IPS DF 6.9 (cell line): ENCODE measurements around the gene CCM2.

ENCODE experiments used
- DNase-seq: peaks from one replicate; pipeline ENCODE4 v3.0.0-alpha.2; 2013; ENCODE audit warnings: low read depth, low spot score
- H3K27ac ChIP-seq: one replicate; pipeline ENCODE4 v1.5.1; 2013; ENCODE audit warnings: low read length, control low read depth
- H3K27me3 ChIP-seq: 2 replicates; pipeline ENCODE4 v1.6.1; 2013; ENCODE audit warnings: mild to moderate bottlenecking, low read length; ENCODE audit not compliant: control insufficient read depth, insufficient read depth
- H3K36me3 ChIP-seq: 2 replicates; pipeline ENCODE4 v1.6.1; 2013; ENCODE audit warnings: low read length; ENCODE audit not compliant: control insufficient read depth, insufficient read depth
- H3K4me1 ChIP-seq: 2 replicates; pipeline ENCODE4 v1.6.1; 2013; ENCODE audit warnings: low read length; ENCODE audit not compliant: control insufficient read depth, insufficient read depth
- H3K4me3 ChIP-seq: 2 replicates; pipeline ENCODE4 v1.5.1; 2013; ENCODE audit warnings: mild to moderate bottlenecking, low read length
- H3K9me3 ChIP-seq: 2 replicates; pipeline ENCODE4 v1.6.1; 2013; ENCODE audit warnings: low read length, inconsistent platforms; ENCODE audit not compliant: control insufficient read depth, insufficient read depth
- WGBS: extraction: QIAGEN DNeasy Blood & Tissue Kit; methylation state at CpG from one replicate; pipeline ENCODE4 v1.1.7; 2013; ENCODE audit warnings: mixed read lengths, missing lambda C conversion rate; ENCODE audit not compliant: insufficient read length, insufficient coverage; 5-methylcytosine and 5-hydroxymethylcytosine counted together

CCM2 gene

GRCh38 chr7:45066409-45066808 is 66.4 kb downstream of the CCM2 start:
- Histone ChIP-seq H3K36me3 (0 out of 2 replicates have a peak, but pooled peaks cover 3% of the 10 kb centered on the region), H3K27me3 (no peaks in the 10 kb centered on the region), H3K4me1 (no peaks in the 10 kb centered on the region), H3K27ac (no peak overlapping the region), H3K9me3 (no peaks in the 10 kb centered on the region), H3K4me3 (no peak overlapping the region)
- WGBS = no CpG with 5 or more reads among the region's 7 CpGs
- no peak for DNase-seq

- no peaks in the 10 kb centered on the region for H3K27me3 ChIP-seq
These were observed 67.6 kb downstream of the CCM2 start for GRCh38 chr7:45067582-45067981.

GRCh38 chr7:45068236-45069023 is 68.4 kb downstream of the CCM2 start:
- Histone ChIP-seq H3K9me3 (no peaks in the 10 kb centered on the region), H3K4me1 (no peaks in the 10 kb centered on the region), H3K4me3 (no peak overlapping the region), H3K27me3 (no peaks in the 10 kb centered on the region), H3K27ac (no peak overlapping the region), H3K36me3 (0 out of 2 replicates have a peak, but pooled peaks cover 5% of the 10 kb centered on the region)
- no peak for DNase-seq
- WGBS = no CpG with 5 or more reads among the region's 15 CpGs

More at GRCh38 chr7:45067582-45067981, 67.6 kb downstream of the CCM2 start:
- Histone ChIP-seq H3K9me3 (no peaks in the 10 kb centered on the region), H3K4me1 (no peaks in the 10 kb centered on the region), H3K36me3 (0 out of 2 replicates have a peak, but pooled peaks cover 3% of the 10 kb centered on the region), H3K4me3 (no peak overlapping the region), H3K27ac (no peak overlapping the region)
- DNase-seq = no peak
- WGBS = no CpG with 5 or more reads among the region's 3 CpGs

GRCh38 chr7:45069444-45070253 is 69.6 kb downstream of the CCM2 start:
- Histone ChIP-seq H3K36me3 (peaks cover 10% of the 10 kb centered on the region; the same call in 1 of the 2 replicates), H3K4me3 (no peak overlapping the region), H3K4me1 (no peaks in the 10 kb centered on the region), H3K27me3 (no peaks in the 10 kb centered on the region), H3K27ac (no peak overlapping the region), H3K9me3 (no peaks in the 10 kb centered on the region)
- no CpG with 5 or more reads among the region's 15 CpGs for WGBS
- no peak for DNase-seq

- H3K4me1 ChIP-seq = no peaks in the 10 kb centered on the region
- DNase-seq = no peak
- H3K4me3 ChIP-seq = no peak overlapping the region
- H3K9me3 ChIP-seq = no peaks in the 10 kb centered on the region
- WGBS = no CpG with 5 or more reads among the region's 1 CpG
- H3K27ac ChIP-seq = no peak overlapping the region
- H3K27me3 ChIP-seq = no peaks in the 10 kb centered on the region
- peaks cover 12% of the 10 kb centered on the region; the same call in 1 of the 2 replicates for H3K36me3 ChIP-seq
These were observed 70.2 kb downstream of the CCM2 start for GRCh38 chr7:45070254-45070642.

GRCh38 chr7:45071528-45071927 is 71.5 kb downstream of the CCM2 start:
- no CpG with 5 or more reads among the region's 3 CpGs for WGBS
- DNase-seq = no peak
- no peak overlapping the region for H3K4me3 ChIP-seq
- no peaks in the 10 kb centered on the region for H3K27me3 ChIP-seq
- no peak overlapping the region for H3K27ac ChIP-seq
- no peaks in the 10 kb centered on the region for H3K4me1 ChIP-seq
- H3K36me3 ChIP-seq = peaks cover 20% of the 10 kb centered on the region
- no peaks in the 10 kb centered on the region for H3K9me3 ChIP-seq

- Histone ChIP-seq H3K36me3 (peaks cover 20% of the 10 kb centered on the region), H3K4me1 (no peaks in the 10 kb centered on the region), H3K4me3 (no peak overlapping the region), H3K9me3 (no peaks in the 10 kb centered on the region), H3K27ac (no peak overlapping the region), H3K27me3 (no peaks in the 10 kb centered on the region)
- no CpG with 5 or more reads among the region's 13 CpGs for WGBS
- DNase-seq = no peak
These were observed 72.4 kb downstream of the CCM2 start for GRCh38 chr7:45072131-45073030.

- H3K36me3 ChIP-seq = peaks cover 20% of the 10 kb centered on the region
- H3K27me3 ChIP-seq = no peaks in the 10 kb centered on the region
- no peak for DNase-seq
- H3K9me3 ChIP-seq = no peaks in the 10 kb centered on the region
- no CpG with 5 or more reads among the region's 17 CpGs for WGBS
- H3K4me1 ChIP-seq = no peaks in the 10 kb centered on the region
- H3K27ac ChIP-seq = no peak overlapping the region
- H3K4me3 ChIP-seq = no peak overlapping the region
These were observed 73.2 kb downstream of the CCM2 start for GRCh38 chr7:45073031-45073785.

GRCh38 chr7:45073786-45074527 is 74.0 kb downstream of the CCM2 start:
- DNase-seq = no peak

More at GRCh38 chr7:45073786-45074527, 74.0 kb downstream of the CCM2 start:
- H3K27me3 ChIP-seq = no peaks in the 10 kb centered on the region
- no peaks in the 10 kb centered on the region for H3K9me3 ChIP-seq
- H3K36me3 ChIP-seq = peaks cover 17% of the 10 kb centered on the region
- H3K4me3 ChIP-seq = no peak overlapping the region
- WGBS = no CpG with 5 or more reads among the region's 15 CpGs
- H3K27ac ChIP-seq = no peak overlapping the region
- no peaks in the 10 kb centered on the region for H3K4me1 ChIP-seq
